Naive thymus-derived CD4-positive, alpha-beta T cell (primary cell): ENCODE data around the gene ELAC2. TPM values are rescaled to one million over a fixed set of nuclear protein-coding genes. Genes with fewer than 3 reads are reported as not detected.

Experiments
- ATAC-seq: fragments of 150-1000 bp; cut with Tn5 transposase; 2 replicates; pipeline ENCODE4 v1.10.0; 2021; ENCODE audit warnings: mild to moderate bottlenecking, moderate library complexity
- CTCF ChIA-PET: fragments of 350-600 bp; sonication (Branson Sonifier 250); formaldehyde crosslinking; loops from one replicate; lab custom pipeline; 2021; ENCODE audit warnings: antibody characterized with exemption; lab: Charles Lee
- POLR2A ChIA-PET: fragments of 350-600 bp; sonication (Branson Sonifier 250); formaldehyde crosslinking; loops from one replicate; lab custom pipeline; 2021; ENCODE audit warnings: antibody characterized with exemption, inconsistent platforms; lab: Charles Lee
- DNase-seq, 9 donors: peaks; one replicate each; pipeline versions ENCODE4 v3.0.0 to v3.0.0-alpha.2; 2020 to 2022; ENCODE audit warnings: mixed read lengths in 1 of 9
- H3K27ac ChIP-seq: one replicate; pipeline ENCODE4 v1.7.0; 2013; ENCODE audit warnings: mild to moderate bottlenecking, low read depth, low read length, moderate library complexity
- H3K27me3 ChIP-seq, 2 donors: one replicate each; pipeline ENCODE4 v1.7.0; 2013; ENCODE audit warnings: low read length in 2 of 2, mild to moderate bottlenecking in 2 of 2, moderate library complexity in 2 of 2; ENCODE audit not compliant: control insufficient read depth in 2 of 2, insufficient read depth in 2 of 2
- H3K36me3 ChIP-seq, 3 experiments: 1 replicate in 2 of 3; 2 replicates in 1 of 3; pipeline ENCODE4 v1.7.0; 2013; ENCODE audit warnings: low read length in 3 of 3, mild to moderate bottlenecking in 3 of 3, moderate library complexity in 1 of 3; ENCODE audit not compliant: insufficient read depth in 3 of 3, control insufficient read depth in 2 of 3
- H3K4me1 ChIP-seq, 2 donors: one replicate each; pipeline ENCODE4 v1.7.0; 2013; ENCODE audit warnings: low read length in 2 of 2, mild to moderate bottlenecking in 2 of 2, moderate library complexity in 1 of 2; ENCODE audit not compliant: control insufficient read depth in 2 of 2, insufficient read depth in 2 of 2
- H3K4me3 ChIP-seq: 2 replicates; pipeline ENCODE4 v1.7.0; 2013; ENCODE audit warnings: mild to moderate bottlenecking, low read length
- H3K9me3 ChIP-seq, 3 experiments: 1 replicate in 2 of 3; 2 replicates in 1 of 3; pipeline ENCODE4 v1.7.0; 2013; ENCODE audit warnings: low read length in 3 of 3; ENCODE audit not compliant: control insufficient read depth in 2 of 3
- H3K27ac Mint-ChIP-seq, 9 donors: one replicate each; pipeline ENCODE4 v1.8.0; 2020 to 2022; ENCODE audit warnings: mixed read lengths in 9 of 9, mild to moderate bottlenecking in 8 of 9, moderate library complexity in 5 of 9, inconsistent platforms in 2 of 9
- H3K27me3 Mint-ChIP-seq, 5 donors: one replicate each; pipeline ENCODE4 v1.8.0; 2021 to 2022; ENCODE audit warnings: mixed read lengths in 5 of 5, mild to moderate bottlenecking in 1 of 5
- H3K36me3 Mint-ChIP-seq, 5 donors: one replicate each; pipeline ENCODE4 v1.8.0; 2020 to 2022; ENCODE audit warnings: mixed read lengths in 5 of 5, mild to moderate bottlenecking in 3 of 5, inconsistent platforms in 1 of 5
- H3K4me1 Mint-ChIP-seq, 7 donors: one replicate each; pipeline ENCODE4 v1.8.0; 2020 to 2022; ENCODE audit warnings: mixed read lengths in 7 of 7, mild to moderate bottlenecking in 3 of 7, inconsistent platforms in 1 of 7
- H3K4me3 Mint-ChIP-seq, 10 donors: one replicate each; pipeline ENCODE4 v1.8.0; 2020 to 2022; ENCODE audit warnings: mild to moderate bottlenecking in 10 of 10, mixed read lengths in 10 of 10, moderate library complexity in 6 of 10, inconsistent platforms in 2 of 10
- H3K9me3 Mint-ChIP-seq, 11 donors: one replicate each; pipeline ENCODE4 v1.8.0; 2020 to 2022; ENCODE audit warnings: mixed read lengths in 11 of 11, mild to moderate bottlenecking in 4 of 11, inconsistent platforms in 1 of 11, moderate library complexity in 1 of 11
- intact Hi-C, 2 donors: fragments of 100-400 bp; cut with micrococcal nuclease; formaldehyde crosslinking; loops; one replicate each; pipeline ENCODE4 v1.15.1; 2023
- polyA plus RNA-seq, 2 donors: library from polyadenylated mRNA; unstranded; fragments of 300-500 nt; fragmentation: Illumina TruSeq; gene quantifications; one replicate each; pipeline ENCODE4 v1.2.3, GENCODE V29; 2021
- total RNA-seq, 6 experiments: library from RNA in 5 of 6; stranded (reverse) in 5 of 6; gene quantifications; 1 replicate in 5 of 6; 2 replicates in 1 of 6; pipeline ENCODE4 v1.2.3 and lab custom pipeline; 2021 to 2026

The ELAC2 gene
- total and polyA plus RNA-seq, 7 experiments from 2014 or later = 43.4 to 79.3 (median 75.3) TPM

- Histone ChIP-seq H3K27ac (no peak overlapping the region), H3K27me3 (peaks cover 0 to 2% of the 10 kb centered on the region in 2 donors), H3K9me3 (peaks cover 0 to 4% (median 0%) of the 10 kb centered on the region in 3 experiments), H3K4me3 (no peak overlapping the region), H3K4me1 (peaks cover 0 to 12% of the 10 kb centered on the region in 2 donors), H3K36me3 (no peaks in the 10 kb centered on the region)
- H3K4me1 Mint-ChIP-seq = peaks cover 6 to 29% (median 19%) of the 10 kb centered on the region in 7 donors
- POLR2A ChIA-PET = interaction anchor here (0.6 to 5.2 kb wide), 4 partner anchors 12 to 1271 kb away, joined by 3 to 40 read pairs (median 4); partner anchors contain the start of gene ELAC2
- peaks cover 0 to 7% (median 0%) of the 10 kb centered on the region in 5 donors for H3K36me3 Mint-ChIP-seq
- intact Hi-C loops = loop anchor here in 1 of 2 donors (1.0 to 5.0 kb wide), 5 partner anchors 12 to 1896 kb away; partner anchors contain the start of genes ELAC2 and HS3ST3B1
- CTCF ChIA-PET = interaction anchor here (0.8 to 5.9 kb wide), 10 partner anchors 10 to 1397 kb away, joined by 3 to 77 read pairs (median 6); partner anchors contain the start of gene ELAC2
- H3K9me3 Mint-ChIP-seq = peaks cover 0 to 15% (median 9%) of the 10 kb centered on the region in 11 donors
- H3K4me3 Mint-ChIP-seq = no peak overlapping the region
- DNase-seq (peak in 8 of 9 donors; percentile 13 to 64 (median 54)), ATAC-seq (peak; percentile 85)
- H3K27ac Mint-ChIP-seq = peak overlapping the region in 7 of 9 donors; percentile 1 to 74 (median 42)
- H3K27me3 Mint-ChIP-seq = peaks cover 0 to 22% (median 16%) of the 10 kb centered on the region in 5 donors
Measured at GRCh38 chr17:13030459-13031300, 12.9 kb upstream of the ELAC2 start.

- no peaks in the 10 kb centered on the region for H3K36me3 ChIP-seq
- peaks cover 0 to 9% (median 5%) of the 10 kb centered on the region in 11 donors for H3K9me3 Mint-ChIP-seq
- H3K4me3 Mint-ChIP-seq = no peak overlapping the region
- CTCF ChIA-PET = interaction anchor here (0.5 to 5.9 kb wide), 10 partner anchors 10 to 1784 kb away, joined by 3 to 77 read pairs (median 6); partner anchors contain the start of gene ELAC2
- H3K27me3 Mint-ChIP-seq = peaks cover 0 to 20% (median 16%) of the 10 kb centered on the region in 5 donors
- no peak overlapping the region for H3K27ac ChIP-seq
- H3K36me3 Mint-ChIP-seq = peaks cover 0 to 7% (median 0%) of the 10 kb centered on the region in 5 donors
- H3K4me3 ChIP-seq = no peak overlapping the region
- no peaks in the 10 kb centered on the region for H3K9me3 ChIP-seq
- ATAC-seq = no peak
- H3K27ac Mint-ChIP-seq = peak overlapping the region in 2 of 9 donors; percentile 6 to 38
- intact Hi-C loops = loop anchor here in 1 of 2 donors (1.0 to 5.0 kb wide), 5 partner anchors 12 to 1896 kb away; partner anchors contain the start of genes ELAC2 and HS3ST3B1
- POLR2A ChIA-PET = interaction anchor here (0.6 to 5.2 kb wide), 4 partner anchors 11 to 1271 kb away, joined by 3 to 40 read pairs (median 4); partner anchors contain the start of gene ELAC2
- peaks cover 0 to 12% of the 10 kb centered on the region in 2 donors for H3K4me1 ChIP-seq
- peaks cover 7 to 30% (median 22%) of the 10 kb centered on the region in 7 donors for H3K4me1 Mint-ChIP-seq
- DNase-seq = no peak
- H3K27me3 ChIP-seq = peaks cover 0 to 2% of the 10 kb centered on the region in 2 donors
Measured at GRCh38 chr17:13030056-13030455, 12.2 kb upstream of the ELAC2 start.

GRCh38 chr17:13029340-13029739 is 11.5 kb upstream of the ELAC2 start:
- ChIA-PET POLR2A (interaction anchor here (5.2 kb wide), 1 partner anchor 11 kb away, joined by 40 read pairs; the partner anchor contains the start of gene ELAC2), CTCF (interaction anchor here (0.5 to 5.9 kb wide), 9 partner anchors 9 to 1908 kb away, joined by 3 to 77 read pairs (median 7); partner anchors contain the start of gene ELAC2)
- intact Hi-C loops = no loop called here

GRCh38 chr17:13027246-13027645 is 9.4 kb upstream of the ELAC2 start:
- ChIA-PET POLR2A (interaction anchor here (5.2 kb wide), 1 partner anchor 9 kb away, joined by 40 read pairs; the partner anchor contains the start of gene ELAC2), CTCF (interaction anchor here (5.9 kb wide), 1 partner anchor 7 kb away, joined by 77 read pairs; the partner anchor contains the start of gene ELAC2)
- Histone ChIP-seq H3K4me3 (no peak overlapping the region), H3K27me3 (no peaks in the 10 kb centered on the region), H3K27ac (no peak overlapping the region), H3K9me3 (no peaks in the 10 kb centered on the region), H3K4me1 (peaks cover 0 to 12% of the 10 kb centered on the region in 2 donors), H3K36me3 (no peaks in the 10 kb centered on the region)
- Mint-ChIP-seq H3K36me3 (no peaks in the 10 kb centered on the region), H3K4me1 (peaks cover 17 to 31% (median 26%) of the 10 kb centered on the region in 7 donors), H3K9me3 (peaks cover 0 to 2% (median 0%) of the 10 kb centered on the region in 11 donors), H3K27me3 (peaks cover 0 to 17% (median 11%) of the 10 kb centered on the region in 5 donors), H3K27ac (no peak overlapping the region), H3K4me3 (no peak overlapping the region)
- intact Hi-C loops = no loop called here
- no peak for DNase-seq
- no peak for ATAC-seq

More at GRCh38 chr17:13029340-13029739, 11.5 kb upstream of the ELAC2 start:
- H3K4me1 Mint-ChIP-seq = peaks cover 14 to 37% (median 26%) of the 10 kb centered on the region in 7 donors
- H3K36me3 Mint-ChIP-seq = peaks cover 0 to 1% (median 0%) of the 10 kb centered on the region in 5 donors
- no peaks in the 10 kb centered on the region for H3K9me3 ChIP-seq
- H3K4me1 ChIP-seq = peaks cover 0 to 14% of the 10 kb centered on the region in 2 donors
- no peaks in the 10 kb centered on the region for H3K36me3 ChIP-seq
- ATAC-seq (no peak), DNase-seq (no peak)
- H3K4me3 ChIP-seq = no peak overlapping the region
- H3K4me3 Mint-ChIP-seq = no peak overlapping the region
- H3K27ac ChIP-seq = no peak overlapping the region
- H3K27ac Mint-ChIP-seq = no peak overlapping the region
- peaks cover 0 to 17% (median 13%) of the 10 kb centered on the region in 5 donors for H3K27me3 Mint-ChIP-seq
- H3K27me3 ChIP-seq = no peaks in the 10 kb centered on the region
- peaks cover 0 to 6% (median under 1%) of the 10 kb centered on the region in 11 donors for H3K9me3 Mint-ChIP-seq

GRCh38 chr17:13025687-13026086 is 7.9 kb upstream of the ELAC2 start:
- Histone ChIP-seq H3K36me3 (no peaks in the 10 kb centered on the region), H3K27me3 (no peaks in the 10 kb centered on the region), H3K4me1 (peaks cover 0 to 3% of the 10 kb centered on the region in 2 donors), H3K4me3 (no peak overlapping the region), H3K9me3 (no peaks in the 10 kb centered on the region), H3K27ac (no peak overlapping the region)
- ChIA-PET POLR2A (no interaction called here), CTCF (interaction anchor here (0.8 kb wide), 1 partner anchor 226 kb away, joined by 6 read pairs; no protein-coding TSS in a partner anchor)
- DNase-seq (no peak), ATAC-seq (no peak)
- Mint-ChIP-seq H3K4me1 (peaks cover 6 to 18% (median 15%) of the 10 kb centered on the region in 7 donors), H3K27ac (no peak overlapping the region), H3K36me3 (no peaks in the 10 kb centered on the region), H3K4me3 (no peak overlapping the region), H3K27me3 (peaks cover 0 to 17% (median 11%) of the 10 kb centered on the region in 5 donors), H3K9me3 (no peaks in the 10 kb centered on the region)
- intact Hi-C loops = no loop called here

- ATAC-seq (no peak), DNase-seq (no peak)
- Mint-ChIP-seq H3K4me3 (no peak overlapping the region), H3K27me3 (peaks cover 0 to 17% (median 11%) of the 10 kb centered on the region in 5 donors), H3K9me3 (no peaks in the 10 kb centered on the region), H3K36me3 (no peaks in the 10 kb centered on the region), H3K27ac (peak overlapping the region in 1 of 9 donors; percentile 14), H3K4me1 (peaks cover 6 to 15% (median 11%) of the 10 kb centered on the region in 7 donors)
- ChIA-PET POLR2A (no interaction called here), CTCF (no interaction called here)
- Histone ChIP-seq H3K4me3 (no peak overlapping the region), H3K36me3 (no peaks in the 10 kb centered on the region), H3K27me3 (no peaks in the 10 kb centered on the region), H3K4me1 (peaks cover 0 to 3% of the 10 kb centered on the region in 2 donors), H3K27ac (no peak overlapping the region), H3K9me3 (no peaks in the 10 kb centered on the region)
- intact Hi-C loops = no loop called here
Measured at GRCh38 chr17:13025258-13025627, 7.4 kb upstream of the ELAC2 start.
